GM12878 (cell line): ENCODE results near the gene ZBTB7B. TPM values are rescaled to one million over a fixed set of nuclear protein-coding genes. Genes with fewer than 3 reads are reported as not detected.

Source experiments
- ATAC-seq: fragments of 200-7000 bp; cut with Tn5 transposase; 3 replicates; pipeline ENCODE4 v1.9.1; 2020; ENCODE audit warnings: mild to moderate bottlenecking, moderate library complexity
- BruUV-seq: library from RNA; stranded (reverse); fragments of 400-500 nt; replicated peaks from 2 replicates; lab custom pipeline; 2021; lab: Mats Ljungman, UMichigan
- CTCF ChIA-PET: fragments of 300-600 bp; sonication (Branson Sonifier 250); formaldehyde crosslinking; extraction: SDS; loops from one replicate; lab custom pipeline; 2021; ENCODE audit warnings: inconsistent platforms; lab: Yijun Ruan, JAX
- POLR2A ChIA-PET: fragments of 350-600 bp; formaldehyde crosslinking; extraction: SDS; loops from one replicate; lab custom pipeline; 2021; ENCODE audit warnings: inconsistent platforms; lab: Charles Lee
- RAD21 ChIA-PET: fragments of 300-600 bp; sonication (Branson Sonifier 250); formaldehyde crosslinking; loops from one replicate; lab custom pipeline; 2023; ENCODE audit warnings: antibody characterized with exemption; ENCODE audit not compliant: unreplicated experiment; lab: Charles Lee
- SMC1A ChIA-PET: fragments of 300-600 bp; sonication (Branson Sonifier 250); formaldehyde crosslinking; loops from one replicate; lab custom pipeline; 2023; ENCODE audit not compliant: unreplicated experiment, uncharacterized antibody; lab: Charles Lee
- DNase-seq: peaks from one replicate; pipeline ENCODE4 v3.0.0-alpha.2; 2011; ENCODE audit warnings: low read depth, low spot score
- FAIRE-seq: peaks from 3 replicates; lab custom pipeline; 2011; peaks lifted over from hg19 to GRCh38; lab: Jason Lieb, UNC
- H2AFZ ChIP-seq: 2 replicates; pipeline ENCODE4 v1.6.0; 2011; ENCODE audit warnings: low read depth, low read length, control low read depth; ENCODE audit not compliant: control insufficient read depth
- H3K27ac ChIP-seq: 2 replicates; pipeline ENCODE4 v1.5.1; 2011; ENCODE audit warnings: control low read depth; ENCODE audit not compliant: control insufficient read depth, insufficient read depth
- H3K27me3 ChIP-seq, 2 experiments: replicated peaks in 1 of 2; 2 replicates each; pipeline versions ENCODE4 v1.6.0 to v1.6.1; 2011; ENCODE audit warnings: low read length in 1 of 2; ENCODE audit not compliant: control insufficient read depth in 2 of 2, insufficient read depth in 2 of 2
- H3K36me3 ChIP-seq, 2 experiments: 2 replicates each; pipeline ENCODE4 v1.5.1; 2011; ENCODE audit warnings: low read length in 1 of 2; ENCODE audit not compliant: control insufficient read depth in 2 of 2, insufficient read depth in 2 of 2
- H3K4me1 ChIP-seq: 2 replicates; pipeline ENCODE4 v1.6.1; 2011; ENCODE audit warnings: mild to moderate bottlenecking, low read length, moderate library complexity, mixed read lengths; ENCODE audit not compliant: control insufficient read depth, insufficient read depth
- H3K4me2 ChIP-seq: 2 replicates; pipeline ENCODE4 v1.6.0; 2011; ENCODE audit warnings: control low read depth; ENCODE audit not compliant: control insufficient read depth, insufficient read depth
- H3K4me3 ChIP-seq: fragments of 200-600 bp; sonication (generic); 2 replicates; pipeline ENCODE4 v1.5.1; 2016
- H3K79me2 ChIP-seq: 2 replicates; pipeline ENCODE4 v1.6.0; 2011; ENCODE audit warnings: low read length; ENCODE audit not compliant: control insufficient read depth, insufficient read depth
- H3K9ac ChIP-seq: 2 replicates; pipeline ENCODE4 v1.8.0; 2011; ENCODE audit warnings: low read length, control low read depth, mixed read lengths; ENCODE audit not compliant: control insufficient read depth, insufficient read depth
- H3K9me3 ChIP-seq: replicated peaks from 3 replicates; pipeline ENCODE4 v1.5.1; 2011; ENCODE audit warnings: mild to moderate bottlenecking, low read length; ENCODE audit not compliant: control insufficient read depth, insufficient read depth
- H4K20me1 ChIP-seq: 2 replicates; pipeline ENCODE4 v1.6.0; 2011; ENCODE audit not compliant: control insufficient read depth, insufficient read depth
- CTCF ChIP-seq, 3 experiments: IDR thresholded peaks in 2 of 3; conservative IDR thresholded peaks in 1 of 3; 2 replicates each; pipeline ENCODE4 v1.5.1; 2011; ENCODE audit warnings: low read depth in 3 of 3, low read length in 3 of 3, mild to moderate bottlenecking in 3 of 3, control low read depth in 2 of 3, moderate library complexity in 2 of 3, inconsistent platforms in 1 of 3, mixed read lengths in 1 of 3; ENCODE audit not compliant: control insufficient read depth in 2 of 3, insufficient read depth in 1 of 3; ENCODE audit errors: extremely low read depth in 1 of 3
- MEF2A ChIP-seq: IDR thresholded peaks from 2 replicates; pipeline ENCODE4 v1.6.1; 2011; ENCODE audit warnings: low read depth, mild to moderate bottlenecking, low read length, moderate library complexity; ENCODE audit not compliant: insufficient read depth
- SREBF1 ChIP-seq: IDR thresholded peaks from 2 replicates; pipeline ENCODE4 v1.6.1; 2012; ENCODE audit warnings: mild to moderate bottlenecking, low read length
- TCF7 ChIP-seq: IDR thresholded peaks from 2 replicates; pipeline ENCODE4 v1.6.1; 2014; ENCODE audit warnings: antibody characterized with exemption, borderline replicate concordance
- ZBTB11 ChIP-seq: fragments of 450-650 bp; formaldehyde crosslinking; IDR thresholded peaks from 2 replicates; pipeline ENCODE4 v1.5.0; 2022; ENCODE audit warnings: mild to moderate bottlenecking, missing genetic modification characterization
- WGBS: methylation state at CpG from one replicate; pipeline ENCODE4 v1.1.6; 2016; ENCODE audit warnings: low lambda C conversion rate; ENCODE audit not compliant: insufficient replicate concordance, insufficient coverage; ENCODE audit errors: missing lambda C conversion rate; 5-methylcytosine and 5-hydroxymethylcytosine counted together
- in situ Hi-C: fragments of 300-500 bp; cut with MboI; formaldehyde crosslinking; loops from 9 replicates; pipeline ENCODE4 v1.14.3; 2018; ENCODE audit warnings: mixed read lengths
- intact Hi-C: fragments of 100-400 bp; cut with micrococcal nuclease; formaldehyde crosslinking; loops from one replicate; pipeline ENCODE4 v1.14.2; 2022; ENCODE audit not compliant: unreplicated experiment
- polyA plus RNA-seq, 11 experiments: library from polyadenylated mRNA; depleted of rRNA in 4 of 11; unstranded in 6 of 11; stranded (reverse) in 5 of 11; fragments of >200 nt; fragmentation: Nextera tagmentation in 4 of 11; fragmentation: Illumina TruSeq in 1 of 11; extraction: Ambion mirVana in 4 of 11; extraction: Trizol in 1 of 11; gene quantifications; 1 replicate in 1 of 11; 2 replicates in 10 of 11; pipeline versions ENCODE4 v1.2.1 to v1.2.3, GENCODE V29; 2011 to 2016; ENCODE audit warnings: inconsistent platforms in 2 of 11, missing spikeins in 2 of 11, low read depth in 1 of 11
- total RNA-seq, 4 experiments: library from RNA; depleted of rRNA in 3 of 4; stranded (reverse); fragments of >200 nt in 3 of 4; fragmentation: Illumina TruSeq in 1 of 4; extraction: Trizol in 1 of 4; gene quantifications; 2 replicates each; pipeline versions ENCODE4 v1.2.1 to v1.2.3, GENCODE V29; 2013 to 2021

ZBTB7B gene
- total and polyA plus RNA-seq, 10 of the 15 experiments (the other 5 are each of a cell fraction or from before 2014, with no cell fraction given), result 0.11 to 44.9 (median 11.3) TPM

GRCh38 chr1:154996966-154997701, 5.5 kb upstream of the ZBTB7B start (continued):
- TF ChIP-seq TCF7 (no peak), MEF2A (no peak), ZBTB11 (CRISPR knock-in tag) (no peak)

- DNase-seq (no peak), ATAC-seq (no peak), FAIRE-seq (peak; percentile 56)
- BruUV-seq, result no TSS peak
- CTCF ChIA-PET, result interaction anchor here (0.6 to 11.0 kb wide), 26 partner anchors 9 to 777 kb away, joined by 3 to 226 read pairs (median 4); partner anchors contain the start of genes CKS1B, FLAD1, KCNN3 and KRTCAP2
- Histone ChIP-seq H4K20me1 (no peaks in the 10 kb centered on the region), H3K4me1 (peaks cover 12% of the 10 kb centered on the region), H3K9ac (no peak overlapping the region; the same call in 1 of the 2 replicates), H3K79me2 (peaks cover 11% of the 10 kb centered on the region)
- TF ChIP-seq CTCF (IDR thresholded peaks at IDR 0.05 in 2 of 3, conservative IDR thresholded peaks at IDR 0.05 in 1 of 3; ENCODE audit: control insufficient read depth in 2 of 3, extremely low read depth in 1 of 3, insufficient read depth in 1 of 3, low read depth in 3 of 3, low read length in 3 of 3) (peak in 2 of 3 experiments; percentile 19; a peak in 3 of 6 replicates), SREBF1 (no peak)
- TF ChIP-seq, all 136 proteins: peak for 1
- Histone ChIP-seq H3K27me3 (no peaks in the 10 kb centered on the region), H3K9me3 (no peaks in the 10 kb centered on the region), H3K36me3 (no peaks in the 10 kb centered on the region), H3K4me3 (peak overlapping the region; percentile 89; the same call in 1 of the 2 replicates), H3K27ac (no peak overlapping the region), H2AFZ (no peak overlapping the region), H3K4me2 (peak overlapping the region; percentile 94)
- ChIA-PET RAD21 (interaction anchor here (0.7 to 3.0 kb wide), 19 partner anchors 14 to 519 kb away, joined by 3 to 24 read pairs (median 4); partner anchors contain the start of genes ADAM15, FLAD1, PBXIP1 and PMVK), SMC1A (interaction anchor here (0.6 to 8.1 kb wide), 9 partner anchors 10 to 46 kb away, joined by 3 to 69 read pairs (median 5); partner anchors contain the start of genes CKS1B, FLAD1, PYGO2 and SHC1), POLR2A (interaction anchor here (0.6 to 3.4 kb wide), 11 partner anchors 14 to 442 kb away, joined by 3 to 36 read pairs (median 5); partner anchors contain the start of genes CKS1B, FLAD1, PBXIP1 and PYGO2)
- in situ Hi-C loops, result no loop called here
- intact Hi-C loops, result loop anchor here (2.0 kb wide), 1 partner anchor 15 kb away; the partner anchor contains the start of gene FLAD1
- WGBS, result 85% methylated on average over 15 of the region's 16 CpGs
These were observed 4.3 kb upstream of the ZBTB7B start for GRCh38 chr1:154998201-154998780.
